GM12892 (cell line): ENCODE data around the gene MOCS2.

Source experiments
- DNase-seq: peaks from one replicate; pipeline ENCODE4 v3.0.0; 2011; ENCODE audit not compliant: insufficient read length
- FAIRE-seq: peaks from 2 replicates; lab custom pipeline; 2011; peaks lifted over from hg19 to GRCh38; lab: Jason Lieb, UNC
- POLR2A ChIP-seq: IDR thresholded peaks from 2 replicates; pipeline ENCODE4 v1.6.1; 2011; ENCODE audit warnings: low read depth, low read length, control low read depth
- POLR2AphosphoS5 ChIP-seq: IDR thresholded peaks from 2 replicates; pipeline ENCODE4 v1.6.1; 2011; ENCODE audit warnings: low read depth, low read length, control low read depth
- TAF1 ChIP-seq: IDR thresholded peaks from 2 replicates; pipeline ENCODE4 v1.6.1; 2011; ENCODE audit warnings: low read depth, mild to moderate bottlenecking, control low read depth, low read length, borderline replicate concordance

Gene MOCS2

GRCh38 chr5:53091289-53091688, 18.3 kb downstream of the MOCS2 start:
- no peak for TF ChIP-seq POLR2AphosphoS5
- no peak for TF ChIP-seq POLR2A
- TF ChIP-seq TAF1, result no peak
- no peak for DNase-seq
- FAIRE-seq, result no peak

DNA sequence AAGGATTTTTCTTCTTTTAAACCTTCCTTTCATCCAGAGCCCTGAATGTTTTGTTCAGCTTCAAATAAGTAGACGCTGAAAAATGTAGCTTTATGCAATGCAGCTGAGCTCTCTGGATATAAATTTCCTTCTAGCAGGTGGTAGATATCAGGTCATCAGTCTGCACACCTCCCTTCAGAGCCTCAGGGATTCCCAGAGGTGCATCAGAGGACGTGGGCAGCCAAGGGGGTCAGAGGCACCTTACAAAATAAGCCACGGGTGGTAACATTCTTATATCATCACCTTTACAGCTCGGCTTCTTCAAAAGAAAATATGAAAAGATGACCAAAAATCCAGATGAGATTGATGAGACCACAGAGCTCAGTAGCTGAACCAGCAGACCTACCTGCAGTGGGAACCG, 19.3 kb downstream of the MOCS2 start:
- TF ChIP-seq TAF1 (no peak), POLR2A (no peak), POLR2AphosphoS5 (no peak)
- FAIRE-seq (no peak), DNase-seq (no peak)

- FAIRE-seq (peak; percentile 80), DNase-seq (no peak)
- TF ChIP-seq POLR2AphosphoS5 (no peak), TAF1 (no peak), POLR2A (no peak)
These were observed 20.0 kb downstream of the MOCS2 start for GRCh38 chr5:53089481-53089991.

- no peak for FAIRE-seq
- DNase-seq, result no peak
- TF ChIP-seq POLR2A (no peak), TAF1 (no peak), POLR2AphosphoS5 (no peak)
These were observed 21.9 kb downstream of the MOCS2 start for GRCh38 chr5:53087621-53088121.

DNA sequence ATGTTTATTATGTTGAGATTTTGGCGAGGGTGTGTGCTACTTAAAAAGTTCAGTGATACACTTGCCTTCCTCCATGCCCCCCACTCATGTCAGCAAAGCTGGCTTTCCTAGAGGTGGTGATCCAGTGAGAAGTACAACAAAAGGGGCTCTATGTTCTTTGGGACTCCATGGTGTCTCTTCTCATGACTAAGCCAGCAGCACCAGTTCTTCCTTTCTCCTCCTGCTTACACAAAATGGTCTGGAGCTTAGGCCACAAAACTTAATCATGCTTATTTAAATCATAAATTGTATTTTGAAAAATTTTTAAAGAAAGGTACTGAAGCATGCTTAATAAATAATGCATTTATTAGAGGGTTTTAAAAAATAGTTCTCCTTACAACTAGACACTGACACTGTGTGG, 22.4 kb downstream of the MOCS2 start:
- TF ChIP-seq TAF1, result no peak
- TF ChIP-seq POLR2AphosphoS5, result no peak
- TF ChIP-seq POLR2A, result no peak
- no peak for DNase-seq
- no peak for FAIRE-seq

GRCh38 chr5:53084546-53085255, 24.9 kb downstream of the MOCS2 start:
- DNase-seq (no peak), FAIRE-seq (no peak)
- TF ChIP-seq TAF1 (no peak), POLR2A (no peak), POLR2AphosphoS5 (no peak)

DNA sequence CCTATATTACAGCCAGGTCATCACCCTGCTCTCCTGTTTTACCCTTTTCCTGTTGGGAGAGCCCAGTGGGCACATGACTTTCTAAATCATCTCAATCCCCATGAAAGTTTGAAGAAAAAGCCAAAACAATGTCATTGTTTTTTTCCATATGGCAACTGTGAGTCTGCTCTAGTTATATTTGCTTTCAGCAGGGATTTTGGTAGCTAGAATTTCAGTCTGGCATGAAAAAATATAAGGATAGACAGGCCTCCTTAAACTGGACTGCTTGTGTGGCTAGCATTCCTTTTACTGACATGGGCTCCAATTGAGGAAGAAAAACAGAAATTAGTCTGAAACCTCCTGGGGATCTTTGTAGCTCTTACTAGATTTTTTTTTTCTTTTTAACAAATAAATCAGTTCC, 25.6 kb downstream of the MOCS2 start:
- DNase-seq, result no peak
- FAIRE-seq, result no peak
- TF ChIP-seq TAF1, result no peak
- TF ChIP-seq POLR2A, result no peak
- no peak for TF ChIP-seq POLR2AphosphoS5

- no peak for FAIRE-seq
These were observed 29.3 kb downstream of the MOCS2 start for GRCh38 chr5:53080271-53080670.

GRCh38 chr5:53076014-53076583, 33.5 kb downstream of the MOCS2 start:
- DNase-seq (no peak), FAIRE-seq (no peak)
- no peak for TF ChIP-seq POLR2A
- no peak for TF ChIP-seq POLR2AphosphoS5
- no peak for TF ChIP-seq TAF1

More at GRCh38 chr5:53080271-53080670, 29.3 kb downstream of the MOCS2 start:
- no peak for TF ChIP-seq TAF1
- no peak for TF ChIP-seq POLR2AphosphoS5
- no peak for TF ChIP-seq POLR2A
- no peak for DNase-seq

- FAIRE-seq, result no peak
These were observed 36.2 kb downstream of the MOCS2 start for GRCh38 chr5:53073348-53073747.

GRCh38 chr5:53071738-53072137, 37.8 kb downstream of the MOCS2 start:
- FAIRE-seq (no peak), DNase-seq (no peak)
- TF ChIP-seq POLR2A, result no peak
- no peak for TF ChIP-seq POLR2AphosphoS5
- TF ChIP-seq TAF1, result no peak

More at GRCh38 chr5:53073348-53073747, 36.2 kb downstream of the MOCS2 start:
- DNase-seq, result no peak
- no peak for TF ChIP-seq POLR2A
- TF ChIP-seq TAF1, result no peak
- TF ChIP-seq POLR2AphosphoS5, result no peak
